Left kidney (tissue), 2 donors: Measurements from ENCODE around the gene MZF1. TPM values are rescaled to one million over a fixed set of nuclear protein-coding genes. Genes with fewer than 3 reads are reported as not detected.
"Not testable (repeated sequence)": the region's sequence is repeated elsewhere in the genome, so short reads cannot be mapped to it uniquely, and the experiment has no call there.

ENCODE experiments used
- DNase-seq: peaks from one replicate; pipeline ENCODE4 v3.0.0-alpha.2; 2013
- polyA plus RNA-seq: library from polyadenylated mRNA; unstranded; fragments of 120-200 nt; gene quantifications from one replicate; pipeline ENCODE4 v1.2.1, GENCODE V29; 2013; ENCODE audit not compliant: insufficient read length

Gene MZF1
- polyA plus RNA-seq, 1 donor, result 50.1 TPM

- DNase-seq, result peak; percentile 99
Observed at GRCh38 chr19:58543826-58544590, 29.1 kb downstream of the MZF1 start, which contains the start of gene TRIM28. Gene TRIM28, plus strand, starts transcription at chr19:58544064. Its CDS starts 694 bp downstream, at chr19:58544758.

GRCh38 chr19:58542641-58543372 lies 30.3 kb downstream of the MZF1 start:
- not testable (repeated sequence) for DNase-seq

GRCh38 chr19:58539169-58539559 lies 34.0 kb downstream of the MZF1 start:
- not testable (repeated sequence) for DNase-seq

GRCh38 chr19:58538257-58539168 lies 34.6 kb downstream of the MZF1 start:
- no peak for DNase-seq

- no peak for DNase-seq
Observed at GRCh38 chr19:58536852-58537798, 36.0 kb downstream of the MZF1 start.

- DNase-seq, result no peak
Observed at GRCh38 chr19:58535857-58536256, 37.3 kb downstream of the MZF1 start.

GRCh38 chr19:58531034-58531840 lies 41.9 kb downstream of the MZF1 start:
- DNase-seq, result no peak

GRCh38 chr19:58529405-58529804 lies 43.7 kb downstream of the MZF1 start:
- DNase-seq, result no peak

GRCh38 chr19:58522709-58523108 lies 50.4 kb downstream of the MZF1 start:
- no peak for DNase-seq

- DNase-seq, result no peak
Observed at GRCh38 chr19:58521651-58522050, 51.5 kb downstream of the MZF1 start.

- DNase-seq, result no peak
Observed at GRCh38 chr19:58520257-58520599, 52.9 kb downstream of the MZF1 start.

GRCh38 chr19:58519355-58520256 lies 53.5 kb downstream of the MZF1 start, which contains the start of gene ZBTB45:
Gene ZBTB45, minus strand, starts transcription at chr19:58519810. Its CDS starts 2,137 bp downstream, at chr19:58517673.
- DNase-seq, result peak; percentile 94

- DNase-seq, result peak; percentile 74
Observed at GRCh38 chr19:58519087-58519354, 54.1 kb downstream of the MZF1 start.

GRCh38 chr19:58518256-58519086 lies 54.7 kb downstream of the MZF1 start:
- DNase-seq, result no peak

GRCh38 chr19:58516964-58517833 lies 55.9 kb downstream of the MZF1 start:
- no peak for DNase-seq

- no peak for DNase-seq
Observed at GRCh38 chr19:58516246-58516836, 56.8 kb downstream of the MZF1 start.

GRCh38 chr19:58515259-58515658 lies 57.9 kb downstream of the MZF1 start:
- no peak for DNase-seq
